SK-N-DZ (cell line): ENCODE data around the gene AHRR. TPM values are rescaled to one million over a fixed set of nuclear protein-coding genes. Genes with fewer than 3 reads are reported as not detected.
"Not testable (repeated sequence)": the region's sequence is repeated elsewhere in the genome, so short reads cannot be mapped to it uniquely, and the experiment has no call there.

Source experiments
- DNase-seq: peaks from one replicate; pipeline ENCODE4 v3.0.0-alpha.2; 2015; ENCODE audit warnings: low spot score
- polyA plus RNA-seq, 2 experiments: library from polyadenylated mRNA; depleted of rRNA; stranded (reverse); fragments of >200 nt; gene quantifications; 2 replicates each; pipeline ENCODE4 v1.2.3, GENCODE V29; 2014

The AHRR gene
- 0.10 and 0.12 TPM in 2 replicates for polyA plus RNA-seq (2014; cell fraction: cytosol; rRNA removed)
- 0.39 and 1.3 TPM in 2 replicates for polyA plus RNA-seq (2014; cell fraction: nucleus; rRNA removed)

GRCh38 chr5:321230-321725 lies at the start of gene AHRR:
Gene AHRR, plus strand, starts transcription at chr5:321714. Its CDS starts 22,189 bp downstream, at chr5:343903.
- no peak for DNase-seq

DNA sequence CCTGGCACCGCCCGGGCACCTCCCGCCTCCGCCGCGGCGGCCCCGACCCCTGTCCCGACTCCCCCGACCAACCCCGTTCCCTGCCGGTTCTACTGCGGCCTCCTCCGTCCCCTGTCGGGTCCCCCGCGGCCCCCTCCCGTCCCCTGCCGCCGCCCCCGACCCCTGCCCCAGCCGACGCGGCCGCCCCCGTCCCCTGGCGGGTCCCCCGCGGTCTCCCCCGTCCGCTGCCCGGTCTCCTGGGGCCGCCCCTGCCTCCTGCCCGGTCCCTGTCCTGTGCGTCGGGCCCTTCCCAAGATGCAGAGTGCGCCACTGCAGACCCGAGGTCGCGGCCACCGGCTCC lies 49.7 kb upstream of the AHRR start:
- DNase-seq: not testable (repeated sequence)

- DNase-seq: not testable (repeated sequence)
These were observed 48.4 kb upstream of the AHRR start for GRCh38 chr5:273091-273490.

- DNase-seq: not testable (repeated sequence)
These were observed 48.0 kb upstream of the AHRR start for GRCh38 chr5:273491-273890.

GRCh38 chr5:274346-274745 lies 47.2 kb upstream of the AHRR start:
- not testable (repeated sequence) for DNase-seq

- no peak for DNase-seq
These were observed 42.9 kb upstream of the AHRR start for GRCh38 chr5:278646-279045.

GRCh38 chr5:279051-279665 lies 42.4 kb upstream of the AHRR start:
- not testable (repeated sequence) for DNase-seq

DNA sequence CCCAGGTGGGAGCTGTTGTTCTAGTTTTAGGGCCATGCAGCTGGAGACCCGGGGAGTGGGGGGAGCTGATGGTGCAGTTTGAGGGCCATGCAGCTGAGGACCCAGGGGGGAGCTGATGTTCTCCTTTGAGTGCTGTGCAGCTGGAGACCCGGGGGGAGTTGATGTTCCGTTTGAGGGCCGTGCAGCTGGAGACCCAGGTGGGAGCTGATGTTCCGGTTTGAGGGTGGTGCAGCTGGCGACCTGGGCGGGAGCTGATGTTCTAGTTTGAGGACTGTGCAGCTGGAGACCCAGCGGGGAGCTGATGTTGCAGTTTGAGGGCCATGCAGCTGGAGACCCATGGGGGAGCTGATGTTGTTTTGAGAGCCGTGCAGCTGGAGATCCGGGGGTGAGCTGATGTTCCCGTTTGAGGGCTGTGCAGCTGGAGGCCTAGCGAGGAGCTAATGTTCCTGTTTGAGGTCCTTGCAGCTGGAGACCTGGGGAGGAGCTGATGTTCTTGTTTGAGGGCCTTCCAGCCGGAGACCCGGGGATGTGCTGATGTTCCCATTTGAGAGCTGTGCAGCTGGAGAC lies 35.4 kb upstream of the AHRR start:
- no peak for DNase-seq

GRCh38 chr5:290200-290599 lies 31.3 kb upstream of the AHRR start:
- DNase-seq: not testable (repeated sequence)

GRCh38 chr5:291345-291744 lies 30.2 kb upstream of the AHRR start:
- DNase-seq: not testable (repeated sequence)

DNA sequence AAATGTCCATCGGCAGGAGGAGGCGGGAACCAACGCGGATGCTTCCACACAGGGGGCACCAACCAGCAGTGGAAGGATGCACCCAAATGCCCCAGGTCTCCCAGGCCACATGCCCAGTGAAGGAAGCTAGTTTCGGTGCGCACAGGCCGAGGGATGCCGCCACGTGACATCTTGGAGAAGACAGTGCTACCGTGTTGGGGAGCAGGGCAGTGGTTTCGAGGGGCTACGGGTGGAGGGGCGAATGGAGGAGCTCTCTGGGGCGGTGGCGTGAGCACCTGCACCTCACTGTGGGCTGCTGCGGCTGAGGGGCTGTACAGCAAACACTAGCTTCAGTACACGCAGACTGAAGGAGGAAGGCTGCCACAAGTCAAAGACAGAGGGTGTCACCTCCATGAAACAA lies 26.7 kb upstream of the AHRR start:
- not testable (repeated sequence) for DNase-seq

GRCh38 chr5:296207-296606 lies 25.3 kb upstream of the AHRR start:
- DNase-seq: not testable (repeated sequence)

GRCh38 chr5:296954-297353 lies 24.6 kb upstream of the AHRR start:
- not testable (repeated sequence) for DNase-seq

DNA sequence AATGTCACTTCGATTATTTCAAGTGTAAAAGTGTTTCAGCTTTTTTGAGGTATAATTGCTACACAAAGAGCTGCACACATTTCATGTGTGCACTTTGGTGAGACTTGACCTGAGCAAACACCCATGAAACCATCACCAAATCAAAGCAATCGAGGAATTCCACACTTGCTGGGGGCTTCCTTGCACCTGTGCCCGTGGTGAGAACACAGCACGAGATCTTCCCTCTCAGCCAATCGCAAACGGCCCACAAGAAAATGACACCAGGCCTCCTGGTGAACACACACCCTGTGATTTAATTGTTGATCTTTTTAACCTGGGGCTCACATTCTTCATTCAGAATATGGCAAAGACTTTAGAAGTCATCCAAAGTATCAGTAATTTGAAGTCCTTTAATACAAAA lies 24.1 kb upstream of the AHRR start:
- not testable (repeated sequence) for DNase-seq

- DNase-seq: not testable (repeated sequence)
These were observed 23.4 kb upstream of the AHRR start for GRCh38 chr5:297991-298736.

- DNase-seq: no peak
These were observed 22.8 kb upstream of the AHRR start for GRCh38 chr5:298737-299125.

GRCh38 chr5:299921-300320 lies 21.6 kb upstream of the AHRR start:
- DNase-seq: not testable (repeated sequence)

GRCh38 chr5:300691-301435 lies 20.7 kb upstream of the AHRR start:
- not testable (repeated sequence) for DNase-seq

- not testable (repeated sequence) for DNase-seq
These were observed 19.1 kb upstream of the AHRR start for GRCh38 chr5:302416-302815.

DNA sequence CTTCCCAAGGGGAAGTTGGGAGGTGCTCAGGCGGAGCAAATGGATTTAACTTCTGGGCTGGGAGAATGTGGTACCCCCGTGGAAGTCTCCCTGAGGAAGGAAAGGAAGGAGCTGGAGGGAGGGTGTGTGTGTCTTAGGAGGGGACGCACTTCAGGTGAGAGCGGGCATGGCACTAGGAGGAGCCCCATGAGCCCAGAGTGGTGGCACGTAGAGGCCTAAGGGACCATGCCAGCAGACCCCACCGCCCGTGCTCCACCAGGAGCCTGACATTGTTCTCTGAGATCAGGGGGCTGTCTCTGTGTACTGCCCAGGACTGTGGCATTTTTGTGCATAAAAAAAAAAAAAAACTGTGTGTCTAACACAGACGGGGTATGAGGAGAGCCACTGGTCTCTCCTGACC lies 18.5 kb upstream of the AHRR start:
- no peak for DNase-seq

DNA sequence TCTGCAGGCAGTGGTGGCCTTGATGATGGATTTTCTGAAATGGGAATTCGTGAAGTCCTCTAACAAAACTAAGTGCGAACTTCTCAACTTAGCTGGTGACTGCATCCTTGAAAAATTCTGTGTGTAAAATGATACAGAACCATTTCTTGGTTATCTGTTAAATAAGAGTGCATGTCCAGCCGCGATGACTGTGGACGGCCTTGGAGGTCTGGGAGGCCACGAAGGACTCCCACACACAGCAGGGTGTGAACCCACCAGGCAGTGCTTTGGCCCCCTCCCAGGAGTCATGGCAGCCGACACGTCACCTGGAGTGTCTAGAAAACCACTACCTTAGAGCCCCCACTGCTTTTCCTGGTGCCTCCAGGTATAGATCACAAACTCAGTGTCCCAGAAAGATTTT lies 17.8 kb upstream of the AHRR start:
- DNase-seq: not testable (repeated sequence)

GRCh38 chr5:305050-305449 lies 16.5 kb upstream of the AHRR start:
- DNase-seq: no peak
